Globus pallidus (tissue), 1 donor: Measurements from ENCODE around the gene ADAM10.
A peak's percentile ranks its signal among the peaks of the same experiment; 100 is the strongest.

Experiments used
- DNase-seq: peaks from one replicate; pipeline ENCODE4 v3.0.0-alpha.2; 2015; ENCODE audit warnings: low spot score

ADAM10 gene

DNA sequence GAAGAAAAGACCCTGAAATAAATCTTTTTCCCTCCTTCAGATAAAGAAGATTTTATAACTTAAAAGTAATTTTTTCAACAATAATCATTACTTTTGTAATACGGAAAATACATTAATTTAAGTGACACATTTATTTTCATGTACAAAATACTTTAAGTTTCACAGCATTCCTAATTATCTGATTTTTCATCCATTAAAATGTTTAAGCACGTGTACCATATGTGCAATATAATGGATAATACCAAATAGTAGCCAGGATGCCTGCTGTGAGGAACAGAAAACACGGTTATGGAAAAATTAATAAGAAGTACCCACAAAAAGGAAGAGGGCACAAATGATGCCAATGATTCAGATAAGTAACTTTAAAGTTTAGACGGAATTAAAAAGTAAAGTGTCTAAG lies 33.5 kb downstream of the ADAM10 start:
- DNase-seq, result no peak

DNA sequence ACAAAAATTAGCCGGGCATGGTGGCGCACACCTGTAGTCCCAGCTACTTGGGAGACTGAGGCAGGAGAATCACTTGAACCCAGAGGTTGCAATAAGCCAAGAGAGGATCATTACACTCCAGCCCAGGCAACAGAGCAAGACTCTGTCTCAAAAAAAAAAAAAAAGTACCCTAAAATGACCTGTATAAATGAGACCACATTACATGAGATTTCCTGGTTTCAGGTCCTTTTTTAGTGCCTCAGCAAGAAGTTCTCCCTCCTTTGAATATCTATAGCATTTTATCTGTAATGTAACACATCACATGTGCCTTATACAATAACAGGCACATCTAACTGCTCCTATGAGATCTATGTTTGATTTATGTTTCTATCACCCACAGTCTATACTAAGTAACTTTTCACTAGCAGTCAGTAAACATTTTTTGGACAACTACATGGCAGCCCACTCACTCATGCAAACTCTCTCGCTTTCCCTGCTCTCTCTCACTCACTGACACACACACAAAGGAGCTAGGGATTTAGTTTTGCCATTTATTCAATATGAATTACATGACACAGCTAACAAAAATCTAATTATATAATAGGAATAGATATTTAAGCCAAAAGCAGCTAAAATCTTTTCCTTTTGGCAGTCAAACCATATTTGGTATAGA lies 34.1 kb downstream of the ADAM10 start:
- no peak for DNase-seq

DNA sequence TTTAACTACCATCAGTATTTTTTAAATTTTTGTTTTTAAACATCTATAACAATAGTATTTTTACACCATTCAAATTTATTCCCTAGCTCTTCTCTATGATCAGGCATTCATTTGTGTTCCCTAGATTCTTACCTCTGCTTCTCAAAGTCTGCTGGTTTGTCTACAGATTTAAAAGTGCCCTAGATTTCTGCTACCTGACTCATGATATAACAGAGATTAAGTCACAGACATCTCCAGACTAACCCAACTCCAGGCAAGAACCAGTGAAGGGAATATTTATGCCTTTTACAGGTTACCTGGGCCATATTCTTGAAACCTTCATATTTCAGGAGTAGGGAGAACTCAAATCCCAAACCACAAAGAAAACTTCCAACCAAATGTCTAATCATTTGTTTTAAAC lies 38.8 kb downstream of the ADAM10 start:
- DNase-seq, result no peak

DNA sequence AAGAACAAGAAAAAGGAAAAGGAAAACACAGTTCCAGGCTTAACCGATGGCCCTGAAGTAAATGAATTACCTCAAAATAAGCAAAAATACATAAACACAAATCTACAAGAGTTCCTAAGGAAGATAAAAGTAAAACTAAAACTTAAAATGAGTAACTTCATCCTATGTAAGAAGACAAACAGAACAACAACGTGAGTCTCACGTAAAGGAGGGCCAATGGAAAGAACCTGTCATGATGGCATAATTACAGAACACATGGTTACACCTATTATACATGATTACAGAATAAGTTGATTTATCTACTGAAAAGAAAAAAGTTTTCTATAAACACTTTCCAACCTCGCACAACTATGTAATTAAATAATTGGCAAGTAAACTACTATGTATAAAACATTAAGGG lies 42.1 kb downstream of the ADAM10 start:
- no peak for DNase-seq

DNA sequence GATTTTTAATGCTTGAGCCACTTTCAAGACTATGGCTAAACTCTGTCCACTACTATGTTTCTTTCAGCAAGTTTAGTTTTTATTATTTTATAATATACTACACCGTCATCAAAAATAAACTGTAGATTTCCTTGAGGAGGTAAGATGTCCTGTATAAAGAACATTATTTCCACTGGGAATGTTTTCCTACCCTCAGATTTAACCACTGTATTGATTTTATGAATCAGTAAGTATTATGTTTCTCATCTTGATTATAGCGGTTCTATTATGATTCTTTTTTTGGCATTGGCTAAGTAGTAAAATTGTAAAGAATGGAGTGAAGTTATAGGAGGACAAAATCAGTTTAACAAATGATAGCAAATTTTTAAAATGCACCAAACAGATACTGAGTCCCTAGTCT lies 44.4 kb downstream of the ADAM10 start:
- DNase-seq, result no peak

DNA sequence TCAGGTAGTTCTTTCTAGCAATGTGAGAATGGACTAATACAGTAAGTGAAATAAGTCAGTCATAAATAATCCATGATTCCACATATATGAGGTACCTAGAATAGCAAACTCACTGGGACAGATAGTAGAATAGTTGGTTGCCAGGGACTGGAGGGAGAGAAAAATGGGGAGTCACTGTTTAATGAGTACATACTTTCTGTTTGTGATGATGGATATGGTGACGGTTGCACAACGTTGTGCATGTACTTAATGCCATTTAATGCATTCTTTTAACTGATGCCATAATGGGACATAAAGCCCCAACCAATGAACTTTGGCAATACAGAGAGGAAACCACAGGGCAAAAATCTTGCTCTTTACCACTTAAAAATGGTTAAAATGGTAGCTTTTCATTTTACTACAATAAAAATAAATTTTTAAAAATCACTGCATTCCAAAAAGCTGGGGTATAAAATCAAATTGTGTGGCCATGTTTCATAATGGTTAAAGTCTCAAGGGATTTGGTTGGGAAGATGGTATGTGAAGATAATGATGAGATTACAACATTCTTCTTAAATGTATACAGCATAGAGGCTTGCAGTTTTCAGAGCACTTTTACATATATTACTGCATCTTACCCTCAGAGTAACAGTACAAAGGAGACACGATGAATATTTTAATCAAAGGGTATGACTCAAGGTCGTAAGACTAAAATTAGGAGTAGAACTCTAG lies 45.2 kb downstream of the ADAM10 start:
- DNase-seq, result no peak

DNA sequence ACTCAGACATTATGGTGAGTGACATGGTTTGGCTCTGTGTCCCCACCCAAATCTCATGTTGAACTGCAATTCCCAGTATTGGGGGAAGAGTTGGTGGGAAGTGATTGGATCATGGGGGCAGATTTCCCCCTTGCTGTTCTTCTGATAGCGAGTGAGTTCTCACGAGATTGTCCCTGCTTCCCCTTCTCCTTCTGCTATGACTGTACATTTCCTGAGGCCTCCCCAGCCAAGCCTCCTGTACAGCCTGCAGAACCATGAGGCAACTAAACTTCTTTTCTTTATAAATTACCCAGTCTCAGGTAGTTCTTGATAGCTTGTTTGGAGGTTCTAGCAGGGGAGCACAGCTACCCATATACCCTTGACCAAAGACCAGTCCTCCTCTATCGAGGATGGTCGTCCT lies 45.9 kb downstream of the ADAM10 start:
- no peak for DNase-seq

DNA sequence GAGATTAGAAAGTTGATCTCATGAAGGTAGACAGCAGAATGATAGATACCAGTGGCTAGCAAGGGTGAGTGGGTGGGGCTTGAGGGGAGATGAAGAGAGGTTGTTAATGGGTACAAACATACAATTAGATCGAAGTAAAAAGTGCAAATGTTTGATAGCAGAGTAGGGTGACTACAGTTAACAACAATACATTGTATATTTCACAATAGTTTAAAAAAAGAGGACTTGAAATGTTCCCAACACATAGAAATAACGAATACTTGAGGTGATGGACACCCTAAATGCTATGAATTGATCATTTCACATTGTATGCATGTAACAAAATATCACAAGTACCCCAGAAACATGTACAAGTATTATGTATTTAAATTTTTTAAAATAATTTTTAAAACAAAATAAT lies 47.3 kb downstream of the ADAM10 start:
- no peak for DNase-seq

DNA sequence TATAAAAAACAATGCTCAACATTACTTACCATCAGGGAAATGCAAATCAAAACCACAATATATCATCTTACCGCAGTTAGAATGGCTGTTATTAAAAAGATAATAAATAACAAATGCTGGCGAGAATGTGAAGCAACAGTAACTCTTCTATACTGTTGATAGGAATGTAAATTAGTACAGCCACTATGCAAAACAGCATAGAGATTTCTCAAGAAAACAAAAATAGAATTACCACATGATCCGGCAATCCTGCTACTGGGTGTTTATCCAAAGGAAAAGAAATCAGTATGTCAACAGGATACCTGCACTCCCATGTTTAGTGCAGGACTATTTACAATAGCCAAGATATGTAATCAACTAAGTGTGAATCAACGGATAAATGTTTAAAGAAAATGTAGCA lies 48.1 kb downstream of the ADAM10 start:
- DNase-seq, result no peak

DNA sequence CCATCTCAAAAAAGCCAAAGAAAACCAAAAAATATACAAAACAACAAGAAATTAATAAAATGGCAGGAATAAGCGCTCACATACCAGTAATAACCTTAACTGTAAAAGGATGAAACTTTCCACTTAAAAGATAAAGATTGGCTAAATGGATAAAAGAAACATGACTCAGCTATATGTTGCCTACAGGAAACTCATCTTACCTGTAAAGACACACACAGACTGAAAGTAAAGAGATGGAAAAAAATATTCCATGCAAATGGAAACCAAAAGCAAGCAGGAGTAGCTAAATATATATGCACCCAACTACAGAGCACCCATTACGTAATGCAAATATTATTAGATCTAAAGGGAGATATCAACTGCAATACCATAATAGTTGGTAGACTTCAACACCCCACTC lies 49.7 kb downstream of the ADAM10 start:
- DNase-seq, result no peak

DNA sequence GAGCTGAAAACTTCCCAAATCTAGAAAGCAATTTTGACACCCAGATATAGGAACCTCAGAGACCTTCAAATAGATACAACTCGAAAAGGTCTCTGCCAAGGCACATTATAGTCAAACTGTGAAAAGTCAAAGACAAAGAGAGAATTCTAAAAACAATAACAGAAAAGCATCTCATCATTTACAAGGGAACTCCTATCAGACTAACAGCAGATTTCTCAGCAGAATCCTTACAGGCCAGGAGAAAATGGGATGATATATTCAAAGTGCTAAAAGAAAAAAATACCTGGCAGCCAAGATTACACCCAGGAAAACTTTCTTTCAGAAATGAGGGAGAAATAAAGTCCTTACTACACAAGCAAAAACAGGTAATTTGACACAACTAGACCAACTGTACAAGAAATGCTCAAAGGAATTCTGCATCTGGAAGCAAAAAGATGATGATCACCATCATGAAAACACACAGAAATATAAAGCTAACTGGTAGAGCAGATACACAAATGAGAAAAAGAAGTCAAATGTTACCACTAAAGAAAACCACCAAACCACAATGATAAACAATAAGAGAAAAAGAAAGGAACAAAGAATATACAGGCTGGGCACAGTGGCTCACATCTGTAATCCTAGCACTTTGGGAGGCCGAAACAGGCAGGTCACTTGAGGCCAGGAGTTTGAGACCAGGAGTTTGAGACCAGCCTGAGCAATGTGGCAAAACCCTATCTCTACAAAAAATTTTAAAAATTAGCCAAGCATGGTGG lies 50.4 kb downstream of the ADAM10 start:
- no peak for DNase-seq

DNA sequence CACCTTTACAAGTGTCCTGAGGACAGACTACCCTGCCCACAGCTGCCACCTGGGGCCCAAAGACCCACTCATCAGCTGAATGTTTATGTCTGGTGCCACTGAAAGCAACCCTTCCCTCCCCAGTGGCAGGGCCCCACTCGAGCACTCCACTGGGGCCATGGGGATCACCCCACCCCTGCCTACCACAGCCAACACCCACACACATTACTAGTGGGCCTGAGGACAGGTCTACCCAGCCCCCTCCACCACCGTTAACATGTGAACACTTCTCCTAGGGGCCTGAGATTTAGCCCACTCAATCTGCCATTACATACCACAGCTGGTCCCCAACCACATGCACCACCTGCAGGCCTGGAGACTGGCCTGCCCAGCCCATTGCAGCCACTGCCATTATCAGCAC lies 52.3 kb downstream of the ADAM10 start:
- no peak for DNase-seq

DNA sequence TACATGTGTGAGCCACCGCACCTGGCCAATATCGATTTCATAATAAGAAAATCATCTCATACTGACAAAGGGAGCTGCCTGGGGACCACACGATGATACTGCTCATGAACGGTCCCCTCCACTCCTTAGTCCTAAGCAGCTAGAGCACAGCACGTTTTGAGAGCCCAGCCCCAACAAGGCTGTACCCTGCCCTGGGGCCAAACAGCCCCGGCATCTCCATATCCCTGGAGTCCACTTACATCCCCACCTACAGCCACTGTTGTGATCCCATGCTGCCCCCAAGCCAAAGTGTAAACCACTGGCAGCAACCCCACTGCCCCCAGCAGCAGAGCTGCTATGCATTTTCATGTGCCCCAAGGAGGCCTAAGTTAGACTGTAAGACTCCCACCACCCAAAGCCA lies 52.8 kb downstream of the ADAM10 start:
- DNase-seq, result no peak

DNA sequence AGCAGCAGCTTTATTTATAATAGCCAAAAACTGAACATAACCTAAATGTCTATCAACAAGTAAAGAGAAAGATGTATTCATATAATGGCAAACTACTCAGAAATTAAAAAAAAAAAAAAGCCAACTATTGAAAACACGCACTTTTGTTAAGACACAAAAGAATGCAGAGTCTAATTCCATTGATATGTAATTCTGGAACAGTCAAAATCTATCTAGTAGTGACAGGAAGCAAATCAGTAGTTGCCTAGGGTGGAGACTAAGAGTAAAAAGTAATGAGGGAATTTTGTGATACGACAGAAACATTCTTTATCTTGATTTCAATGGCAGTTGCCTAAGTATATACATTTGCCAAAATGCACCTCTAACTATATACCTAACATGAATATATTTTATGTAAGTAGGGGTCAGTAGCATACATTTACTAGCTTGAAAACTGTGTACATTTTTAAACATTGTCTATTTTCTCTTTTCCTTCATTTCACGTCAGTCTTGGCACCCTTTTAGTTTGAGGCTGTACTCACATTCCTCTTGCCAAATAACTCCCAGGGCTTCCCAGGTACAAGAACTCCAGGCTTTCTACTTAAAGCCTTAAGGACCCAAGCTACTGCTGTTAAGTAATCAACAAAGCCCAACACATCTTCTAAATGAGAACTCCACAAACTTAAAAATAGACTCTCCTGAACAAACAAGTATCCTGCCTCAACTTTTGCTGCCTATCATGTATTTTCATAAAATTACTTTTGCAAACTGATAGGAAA lies 54.7 kb downstream of the ADAM10 start:
- DNase-seq, result no peak

DNA sequence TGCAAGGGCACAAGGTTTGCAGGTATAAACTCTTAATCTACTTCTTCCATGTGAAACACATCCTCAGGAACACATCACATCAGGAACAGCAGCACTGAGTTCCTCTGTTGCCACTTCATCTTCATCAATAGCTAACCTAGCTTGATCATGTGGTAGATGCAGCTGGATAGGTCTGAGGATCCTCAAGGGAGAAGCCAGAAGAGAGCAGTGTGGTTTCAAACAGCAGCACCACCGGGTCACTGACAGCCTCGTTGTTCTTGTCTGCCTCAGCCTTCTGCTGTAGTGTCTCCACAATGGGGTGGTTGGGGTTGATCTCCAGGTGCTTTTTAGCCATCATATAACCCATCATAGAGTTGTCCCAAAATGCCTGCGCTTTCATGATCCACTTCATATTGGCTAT lies 58.8 kb downstream of the ADAM10 start:
- no peak for DNase-seq

DNA sequence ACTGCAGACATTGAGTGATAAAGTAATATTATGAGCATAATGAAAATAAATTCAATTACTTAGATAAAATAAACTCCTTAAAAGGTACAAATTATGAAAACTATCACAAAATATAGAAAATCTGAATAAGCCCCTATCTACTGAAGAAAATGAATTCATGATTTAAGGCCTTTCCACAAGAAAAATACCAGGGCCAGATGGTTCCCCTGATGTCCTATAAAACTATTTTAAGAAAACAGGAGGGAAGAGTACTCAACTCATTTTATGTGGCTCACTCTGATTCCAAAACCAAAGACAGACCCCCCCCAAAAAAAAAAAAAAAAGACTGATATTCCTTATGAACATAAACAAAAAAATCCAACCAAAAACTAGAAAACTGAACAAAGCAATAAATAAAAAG lies 59.9 kb downstream of the ADAM10 start:
- DNase-seq, result no peak

DNA sequence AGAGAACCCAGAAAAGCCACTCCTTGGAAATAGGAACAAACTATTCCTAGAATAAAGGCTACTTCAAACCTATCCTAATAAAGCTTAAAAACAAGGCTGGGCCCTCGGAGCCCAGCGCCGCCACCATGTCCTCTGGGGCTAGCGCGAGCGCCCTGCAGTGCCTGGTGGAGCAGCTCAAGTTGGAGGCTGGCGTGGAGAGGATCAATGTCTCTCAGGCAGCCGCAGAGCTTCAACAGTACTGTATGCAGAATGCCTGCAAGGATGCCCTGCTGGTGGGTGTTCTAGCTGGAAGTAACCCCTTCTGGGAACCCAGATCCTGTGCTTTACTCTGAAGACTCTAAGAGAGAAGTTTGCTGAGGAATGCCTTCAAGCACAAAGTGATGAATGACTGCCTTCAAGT lies 63.2 kb downstream of the ADAM10 start:
- DNase-seq, result no peak

DNA sequence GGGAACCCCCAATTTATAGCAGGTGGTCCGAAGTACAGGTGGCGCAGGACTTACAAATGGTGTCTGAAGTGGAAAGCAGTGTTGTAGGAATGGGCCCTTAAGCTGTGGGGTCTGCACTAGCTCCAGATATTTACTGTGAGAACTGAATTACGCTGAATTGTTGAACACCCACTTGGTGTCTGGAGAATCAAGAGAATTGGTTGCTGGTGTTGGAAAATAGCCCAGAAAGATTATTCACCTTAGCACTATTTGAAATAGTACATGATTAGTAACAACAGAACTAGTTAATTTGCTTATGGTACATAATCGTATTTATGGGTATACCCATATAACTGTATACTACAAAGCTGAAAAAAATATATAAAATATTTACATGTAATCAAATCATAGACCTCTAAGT lies 64.8 kb downstream of the ADAM10 start:
- DNase-seq, result no peak

DNA sequence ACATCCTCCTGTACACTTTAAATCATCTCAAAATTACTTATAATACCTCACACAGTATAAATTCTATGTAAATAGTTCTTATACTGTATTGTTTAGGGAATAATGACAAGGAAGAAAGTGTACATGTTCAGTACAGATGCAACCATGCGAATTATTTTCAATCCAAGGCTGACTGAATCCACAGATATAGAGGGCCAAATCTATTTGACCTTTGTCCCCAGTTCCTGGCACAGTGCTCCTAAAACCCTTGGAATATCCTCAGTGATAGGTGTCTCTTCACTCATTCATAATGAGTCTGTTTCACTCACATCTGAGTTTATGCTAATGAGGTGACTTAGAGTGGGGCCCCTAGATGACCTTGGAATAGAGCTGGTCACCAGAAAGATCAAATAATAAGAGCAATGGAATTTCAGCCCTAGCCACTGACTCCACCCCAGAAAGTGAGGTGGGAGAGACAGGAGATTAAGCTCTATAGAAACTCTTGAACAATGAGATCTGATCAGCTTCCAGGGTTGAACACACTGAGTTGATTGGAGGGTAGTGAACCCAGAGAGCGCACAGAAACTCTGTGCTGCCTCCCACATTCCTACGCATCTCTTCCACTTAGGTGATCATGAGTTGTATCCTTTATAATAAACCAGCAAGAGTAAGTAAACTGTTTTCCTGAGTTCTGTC lies 65.3 kb downstream of the ADAM10 start:
- no peak for DNase-seq

DNA sequence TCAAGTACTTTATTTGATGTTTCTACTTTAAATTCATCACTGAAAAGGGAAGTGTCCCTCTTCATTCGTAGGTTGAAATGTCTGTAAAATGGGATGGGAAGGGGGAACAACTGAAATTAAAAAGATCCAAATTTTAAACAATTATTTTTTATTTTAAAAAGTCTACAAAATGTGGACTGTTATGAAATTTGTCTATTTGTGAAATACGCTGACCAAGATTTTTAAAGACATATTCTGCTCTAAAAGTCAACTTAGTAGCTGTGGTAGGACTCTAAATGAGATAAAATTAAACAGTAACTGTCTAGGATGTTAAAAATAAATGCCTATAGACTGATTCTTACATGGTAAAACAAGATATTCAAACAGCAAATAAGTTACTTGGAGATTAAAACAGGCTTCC lies 67.3 kb downstream of the ADAM10 start:
- DNase-seq, result no peak

DNA sequence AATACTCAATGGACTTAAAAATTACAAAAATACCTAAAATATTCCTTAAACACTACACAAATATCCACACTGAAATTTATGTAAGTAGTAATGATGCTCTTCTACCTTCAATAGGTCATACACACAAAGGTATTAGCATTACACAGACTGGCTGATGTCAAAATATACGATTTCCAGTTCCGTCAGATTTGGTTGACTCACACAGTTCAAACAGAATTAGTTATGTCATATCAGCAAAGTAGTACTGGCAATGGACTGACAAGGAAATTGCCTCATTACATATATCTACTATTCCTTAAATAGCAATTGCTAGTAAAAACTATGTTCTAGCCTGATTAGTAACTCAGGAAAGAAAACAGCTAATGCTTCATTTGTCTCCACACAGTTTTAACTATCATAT lies 70.8 kb downstream of the ADAM10 start:
- DNase-seq, result no peak

DNA sequence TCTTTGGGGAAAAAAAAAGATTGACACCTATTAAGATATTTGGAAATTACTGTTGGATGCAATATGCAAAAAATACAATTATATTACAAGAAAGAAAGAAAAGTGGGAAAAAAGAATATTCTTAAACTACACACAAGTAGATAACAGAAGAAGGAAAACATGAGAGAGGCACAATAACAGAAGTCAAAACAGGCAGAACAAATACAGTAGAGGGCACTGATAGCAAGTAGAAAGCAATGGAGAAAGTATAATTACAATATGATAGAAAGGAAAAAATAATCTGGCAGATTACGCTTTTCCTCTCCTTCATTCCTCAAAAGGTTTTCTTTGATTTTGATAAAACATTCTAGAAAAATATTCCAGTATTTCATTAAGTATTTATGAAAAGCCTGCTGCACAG lies 72.1 kb downstream of the ADAM10 start:
- peak; percentile 71 for DNase-seq
